Measurements from ENCODE around the gene VDR.

VDR gene

GRCh38 chr12:47834199-47834903 lies 70.4 kb downstream of the VDR start:
- DNase-seq, result no peak
- no peak overlapping the region for H3K4ac ChIP-seq (ENCODE audit: low read depth in 1 of 2, low read length in 2 of 2)
- H3K4me2 ChIP-seq (ENCODE audit: low read length, poor library complexity, severe bottlenecking), result no peak overlapping the region
- peak overlapping the region in 1 of 2 experiments; percentile 56 for H3K23ac ChIP-seq (ENCODE audit: low read length in 2 of 2)
- no peak overlapping the region for H2AFZ ChIP-seq (ENCODE audit: low read depth, low read length)
- H3K4me1 ChIP-seq (ENCODE audit: control insufficient read depth, insufficient read depth, low read depth, low read length), result peaks cover 9% of the 10 kb centered on the region
- H3K27ac ChIP-seq (ENCODE audit: low read length, poor library complexity, severe bottlenecking), result no peak overlapping the region
- no peaks in the 10 kb centered on the region for H3K36me3 ChIP-seq (ENCODE audit: control insufficient read depth in 1 of 2, insufficient read depth in 2 of 2, low read depth in 1 of 2, low read length in 2 of 2)
- no peak overlapping the region for H3K9ac ChIP-seq (ENCODE audit: low read length)
- H2BK12ac ChIP-seq (ENCODE audit: low read length in 2 of 2), result peak overlapping the region in 1 of 2 experiments; percentile 26
- H2BK15ac ChIP-seq (ENCODE audit: low read depth, poor library complexity, severe bottlenecking), result no peak overlapping the region
- no peaks in the 10 kb centered on the region for H3K9me3 ChIP-seq (ENCODE audit: control insufficient read depth, low read length)
- 95% methylated on average over 6 of the region's 8 CpGs for WGBS
- peak overlapping the region in 1 of 2 experiments; percentile 19 for H3K14ac ChIP-seq (ENCODE audit: low read length in 2 of 2)
- no peak overlapping the region for H3K18ac ChIP-seq (ENCODE audit: low read depth in 1 of 2, low read length in 2 of 2)
- H4K91ac ChIP-seq (ENCODE audit: low read length), result no peak overlapping the region
- H3K27me3 ChIP-seq (ENCODE audit: control insufficient read depth in 1 of 2, insufficient read depth in 1 of 2, low read length in 2 of 2), result no peaks in the 10 kb centered on the region
- H2AK5ac ChIP-seq (ENCODE audit: low read length, severe bottlenecking), result peak overlapping the region; percentile 26
- H4K8ac ChIP-seq (ENCODE audit: low read length), result no peak overlapping the region
- H2BK120ac ChIP-seq (ENCODE audit: low read depth, low read length), result no peak overlapping the region
- no peak overlapping the region for H2BK5ac ChIP-seq (ENCODE audit: low read depth, low read length, poor library complexity, severe bottlenecking)
- no peaks in the 10 kb centered on the region for H3K79me1 ChIP-seq (replicated peaks; ENCODE audit: low read length, poor library complexity, severe bottlenecking)
- H3K4me3 ChIP-seq (ENCODE audit: insufficient read depth in 1 of 2, low read depth in 1 of 2, low read length in 2 of 2), result no peak overlapping the region

GRCh38 chr12:47833591-47834012 lies 71.2 kb downstream of the VDR start:
- H3K36me3 ChIP-seq (ENCODE audit: control insufficient read depth in 1 of 2, insufficient read depth in 2 of 2, low read depth in 1 of 2, low read length in 2 of 2), result no peaks in the 10 kb centered on the region
- H2BK5ac ChIP-seq (ENCODE audit: low read depth, low read length, poor library complexity, severe bottlenecking), result no peak overlapping the region

GRCh38 chr12:47832263-47832933 lies 72.4 kb downstream of the VDR start:
- no peak overlapping the region for H2AK5ac ChIP-seq (ENCODE audit: low read length, severe bottlenecking)
- H3K4me3 ChIP-seq (ENCODE audit: insufficient read depth in 1 of 2, low read depth in 1 of 2, low read length in 2 of 2), result no peak overlapping the region
- H3K27ac ChIP-seq (ENCODE audit: low read length, poor library complexity, severe bottlenecking), result no peak overlapping the region
- WGBS, result 90% methylated on average over 13 of the region's 13 CpGs
- H3K14ac ChIP-seq (ENCODE audit: low read length in 2 of 2), result no peak overlapping the region
- no peak overlapping the region for H3K18ac ChIP-seq (ENCODE audit: low read depth in 1 of 2, low read length in 2 of 2)
- no peak overlapping the region for H3K9ac ChIP-seq (ENCODE audit: low read length)
- H2BK15ac ChIP-seq (ENCODE audit: low read depth, poor library complexity, severe bottlenecking), result peak overlapping the region; percentile 75
- H3K79me1 ChIP-seq (replicated peaks; ENCODE audit: low read length, poor library complexity, severe bottlenecking), result no peaks in the 10 kb centered on the region
- H3K4me1 ChIP-seq (ENCODE audit: control insufficient read depth, insufficient read depth, low read depth, low read length), result peaks cover 16% of the 10 kb centered on the region
- H3K27me3 ChIP-seq (ENCODE audit: control insufficient read depth in 1 of 2, insufficient read depth in 1 of 2, low read length in 2 of 2), result no peaks in the 10 kb centered on the region
- H3K9me3 ChIP-seq (ENCODE audit: control insufficient read depth, low read length), result no peaks in the 10 kb centered on the region
- no peak overlapping the region for H3K4ac ChIP-seq (ENCODE audit: low read depth in 1 of 2, low read length in 2 of 2)
- no peak overlapping the region for H2BK5ac ChIP-seq (ENCODE audit: low read depth, low read length, poor library complexity, severe bottlenecking)
- H3K36me3 ChIP-seq (ENCODE audit: control insufficient read depth in 1 of 2, insufficient read depth in 2 of 2, low read depth in 1 of 2, low read length in 2 of 2), result no peaks in the 10 kb centered on the region
- no peak overlapping the region for H3K23ac ChIP-seq (ENCODE audit: low read length in 2 of 2)
- H2BK12ac ChIP-seq (ENCODE audit: low read length in 2 of 2), result peak overlapping the region in 1 of 2 experiments; percentile 39
- no peak overlapping the region for H4K8ac ChIP-seq (ENCODE audit: low read length)
- H4K91ac ChIP-seq (ENCODE audit: low read length), result no peak overlapping the region
- no peak for DNase-seq
- no peak overlapping the region for H3K4me2 ChIP-seq (ENCODE audit: low read length, poor library complexity, severe bottlenecking)
- H2AFZ ChIP-seq (ENCODE audit: low read depth, low read length), result no peak overlapping the region
- no peak overlapping the region for H2BK120ac ChIP-seq (ENCODE audit: low read depth, low read length)

More at GRCh38 chr12:47833591-47834012, 71.2 kb downstream of the VDR start:
- Histone ChIP-seq H2BK12ac (ENCODE audit: low read length in 2 of 2) (no peak overlapping the region), H2BK15ac (ENCODE audit: low read depth, poor library complexity, severe bottlenecking) (no peak overlapping the region), H3K4ac (ENCODE audit: low read depth in 1 of 2, low read length in 2 of 2) (no peak overlapping the region), H3K27ac (ENCODE audit: low read length, poor library complexity, severe bottlenecking) (no peak overlapping the region), H3K9me3 (ENCODE audit: control insufficient read depth, low read length) (no peaks in the 10 kb centered on the region), H4K91ac (ENCODE audit: low read length) (no peak overlapping the region), H3K23ac (ENCODE audit: low read length in 2 of 2) (no peak overlapping the region), H3K4me1 (ENCODE audit: control insufficient read depth, insufficient read depth, low read depth, low read length) (peaks cover 15% of the 10 kb centered on the region), H2BK120ac (ENCODE audit: low read depth, low read length) (no peak overlapping the region), H3K9ac (ENCODE audit: low read length) (no peak overlapping the region), H3K4me3 (ENCODE audit: insufficient read depth in 1 of 2, low read depth in 1 of 2, low read length in 2 of 2) (no peak overlapping the region), H2AFZ (ENCODE audit: low read depth, low read length) (no peak overlapping the region), H3K18ac (ENCODE audit: low read depth in 1 of 2, low read length in 2 of 2) (no peak overlapping the region), H3K27me3 (ENCODE audit: control insufficient read depth in 1 of 2, insufficient read depth in 1 of 2, low read length in 2 of 2) (no peaks in the 10 kb centered on the region), H3K79me1 (replicated peaks; ENCODE audit: low read length, poor library complexity, severe bottlenecking) (no peaks in the 10 kb centered on the region), H3K4me2 (ENCODE audit: low read length, poor library complexity, severe bottlenecking) (no peak overlapping the region), H3K14ac (ENCODE audit: low read length in 2 of 2) (no peak overlapping the region), H2AK5ac (ENCODE audit: low read length, severe bottlenecking) (peak overlapping the region; percentile 33), H4K8ac (ENCODE audit: low read length) (no peak overlapping the region)
- no peak for DNase-seq
- WGBS, result 93% methylated on average over 12 of the region's 12 CpGs

DNA sequence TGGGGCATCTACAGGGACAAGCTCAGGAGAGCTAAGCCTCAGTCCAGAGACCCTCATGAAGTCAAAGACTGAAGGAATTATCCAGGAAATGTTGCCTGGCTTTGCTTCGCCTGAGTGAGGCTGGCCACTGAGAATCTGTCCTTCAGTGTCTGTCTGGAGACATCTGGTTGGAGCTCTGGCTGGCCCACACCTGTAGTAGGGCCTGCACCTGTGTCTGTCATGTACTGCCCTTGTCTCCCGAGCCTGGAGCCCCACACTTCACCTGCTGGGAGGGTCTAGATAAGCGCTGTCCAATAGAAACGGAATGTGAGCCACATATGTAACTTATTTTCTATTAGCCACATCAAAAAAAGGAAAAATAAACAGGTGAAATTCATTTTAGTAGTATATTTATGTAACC lies 75.2 kb downstream of the VDR start:
- Histone ChIP-seq H3K27ac (ENCODE audit: low read length, poor library complexity, severe bottlenecking) (no peak overlapping the region), H3K79me1 (replicated peaks; ENCODE audit: low read length, poor library complexity, severe bottlenecking) (no peaks in the 10 kb centered on the region), H3K4me1 (ENCODE audit: control insufficient read depth, insufficient read depth, low read depth, low read length) (peaks cover 27% of the 10 kb centered on the region), H2BK12ac (ENCODE audit: low read length in 2 of 2) (peak overlapping the region in 1 of 2 experiments; percentile 56), H3K36me3 (ENCODE audit: control insufficient read depth in 1 of 2, insufficient read depth in 2 of 2, low read depth in 1 of 2, low read length in 2 of 2) (no peaks in the 10 kb centered on the region), H2BK5ac (ENCODE audit: low read depth, low read length, poor library complexity, severe bottlenecking) (no peak overlapping the region), H3K18ac (ENCODE audit: low read depth in 1 of 2, low read length in 2 of 2) (peak overlapping the region in 1 of 2 experiments; percentile 0), H2AFZ (ENCODE audit: low read depth, low read length) (no peak overlapping the region), H3K9me3 (ENCODE audit: control insufficient read depth, low read length) (no peaks in the 10 kb centered on the region), H4K8ac (ENCODE audit: low read length) (no peak overlapping the region), H3K4ac (ENCODE audit: low read depth in 1 of 2, low read length in 2 of 2) (no peak overlapping the region), H2BK120ac (ENCODE audit: low read depth, low read length) (no peak overlapping the region), H2AK5ac (ENCODE audit: low read length, severe bottlenecking) (no peak overlapping the region), H3K4me2 (ENCODE audit: low read length, poor library complexity, severe bottlenecking) (no peak overlapping the region), H3K9ac (ENCODE audit: low read length) (peak overlapping the region; percentile 75), H3K27me3 (ENCODE audit: control insufficient read depth in 1 of 2, insufficient read depth in 1 of 2, low read length in 2 of 2) (no peaks in the 10 kb centered on the region), H2BK15ac (ENCODE audit: low read depth, poor library complexity, severe bottlenecking) (no peak overlapping the region), H3K23ac (ENCODE audit: low read length in 2 of 2) (no peak overlapping the region), H3K14ac (ENCODE audit: low read length in 2 of 2) (no peak overlapping the region), H4K91ac (ENCODE audit: low read length) (no peak overlapping the region), H3K4me3 (ENCODE audit: insufficient read depth in 1 of 2, low read depth in 1 of 2, low read length in 2 of 2) (no peak overlapping the region)
- DNase-seq, result no peak
- 51% methylated on average over 2 of the region's 4 CpGs for WGBS
